ENCODE results near the gene CUZD1.

Gene CUZD1

DNA sequence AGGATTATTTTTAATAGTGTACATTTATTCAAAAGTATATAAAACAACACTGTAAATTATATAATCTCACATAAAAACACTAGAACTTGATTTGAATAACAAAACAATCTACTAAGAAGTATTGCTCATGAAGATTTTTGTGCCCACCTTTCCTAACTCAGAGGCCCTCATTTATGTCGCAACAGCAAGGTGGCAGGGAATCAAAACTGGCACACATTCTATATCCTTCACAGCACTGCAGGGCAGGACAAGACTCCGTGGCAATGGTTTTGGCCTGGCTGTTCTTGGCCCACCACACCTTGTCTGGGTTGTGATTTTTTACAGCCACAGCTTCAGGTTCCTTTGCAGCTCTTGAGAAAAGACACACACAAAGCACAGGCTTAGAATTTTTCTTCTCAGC lies 3.4 kb upstream of the CUZD1 start:
- Mint-ChIP-seq H3K36me3 (peaks cover 37% of the 10 kb centered on the region), H3K4me1 (no peaks in the 10 kb centered on the region), H3K27me3 (no peaks in the 10 kb centered on the region), H3K4me3 (no peak overlapping the region), H3K27ac (no peak overlapping the region), H3K9me3 (peaks cover 9% of the 10 kb centered on the region)
- no peak for ATAC-seq (ENCODE audit: low read depth)
- no peak for DNase-seq (ENCODE audit: low spot score in 2 of 2)

GRCh38 chr10:122847782-122848604 lies 2.3 kb upstream of the CUZD1 start:
- H3K27ac Mint-ChIP-seq, result no peak overlapping the region
- DNase-seq (ENCODE audit: low spot score in 2 of 2), result no peak
- no peaks in the 10 kb centered on the region for H3K4me1 Mint-ChIP-seq
- peaks cover 6% of the 10 kb centered on the region for H3K9me3 Mint-ChIP-seq
- no peak overlapping the region for H3K4me3 Mint-ChIP-seq
- peaks cover 32% of the 10 kb centered on the region for H3K36me3 Mint-ChIP-seq
- H3K27me3 Mint-ChIP-seq, result no peaks in the 10 kb centered on the region
- ATAC-seq (ENCODE audit: low read depth), result no peak

DNA sequence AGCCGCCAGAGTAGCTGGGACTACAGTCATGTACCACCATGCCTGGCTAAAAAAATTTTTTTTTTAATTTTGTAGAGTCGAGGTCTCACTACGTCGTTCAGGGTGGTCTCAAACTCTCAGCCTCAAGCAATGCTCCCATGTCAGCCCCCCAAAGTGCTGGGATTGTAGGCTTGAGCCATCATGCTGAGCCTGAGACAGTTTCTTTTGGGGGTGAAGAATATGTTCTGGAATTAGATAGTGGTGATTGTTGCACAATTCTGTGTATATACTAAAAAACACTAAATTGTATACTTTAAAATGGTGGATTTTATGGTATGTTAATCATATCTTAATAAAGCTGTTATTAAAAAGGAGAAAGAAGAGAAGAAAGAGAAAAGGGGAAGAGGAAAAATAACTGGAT lies 1.5 kb downstream of the CUZD1 start:
- ATAC-seq (ENCODE audit: low read depth) (no peak), DNase-seq (ENCODE audit: low spot score in 2 of 2) (no peak)
- H3K9me3 Mint-ChIP-seq, result peaks cover 5% of the 10 kb centered on the region
- H3K27ac Mint-ChIP-seq, result no peak overlapping the region
- H3K4me1 Mint-ChIP-seq, result no peaks in the 10 kb centered on the region
- H3K36me3 Mint-ChIP-seq, result peaks cover 31% of the 10 kb centered on the region
- H3K4me3 Mint-ChIP-seq, result no peak overlapping the region
- no peaks in the 10 kb centered on the region for H3K27me3 Mint-ChIP-seq

GRCh38 chr10:122841569-122841968 lies 4.1 kb downstream of the CUZD1 start:
- H3K4me3 Mint-ChIP-seq, result no peak overlapping the region
- peaks cover 6% of the 10 kb centered on the region for H3K9me3 Mint-ChIP-seq
- H3K36me3 Mint-ChIP-seq, result peaks cover 42% of the 10 kb centered on the region
- no peak for DNase-seq (ENCODE audit: low spot score in 2 of 2)
- no peak overlapping the region for H3K27ac Mint-ChIP-seq
- no peaks in the 10 kb centered on the region for H3K4me1 Mint-ChIP-seq
- H3K27me3 Mint-ChIP-seq, result no peaks in the 10 kb centered on the region
- ATAC-seq (ENCODE audit: low read depth), result no peak

DNA sequence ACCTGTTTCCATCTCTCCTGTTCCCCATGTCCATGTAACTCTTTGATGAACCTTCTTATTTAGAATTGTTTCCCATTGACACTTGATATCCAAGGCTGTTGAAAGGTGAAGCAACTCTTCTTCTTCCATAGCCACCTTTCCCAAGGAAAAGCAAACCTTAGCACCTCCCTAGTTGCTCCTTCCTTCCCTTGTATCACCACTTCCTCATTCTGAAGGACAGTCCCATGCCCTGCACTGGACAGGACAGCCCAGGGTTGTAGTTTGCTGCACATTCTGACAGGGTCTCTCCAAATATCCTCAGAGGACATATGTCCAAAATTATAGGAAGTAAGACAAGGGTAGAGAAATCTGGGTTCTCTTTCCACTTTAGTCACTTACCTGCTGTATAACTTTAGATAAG lies 6.2 kb downstream of the CUZD1 start:
- H3K36me3 Mint-ChIP-seq, result peaks cover 43% of the 10 kb centered on the region
- no peak for ATAC-seq (ENCODE audit: low read depth)
- H3K27me3 Mint-ChIP-seq, result no peaks in the 10 kb centered on the region

DNA sequence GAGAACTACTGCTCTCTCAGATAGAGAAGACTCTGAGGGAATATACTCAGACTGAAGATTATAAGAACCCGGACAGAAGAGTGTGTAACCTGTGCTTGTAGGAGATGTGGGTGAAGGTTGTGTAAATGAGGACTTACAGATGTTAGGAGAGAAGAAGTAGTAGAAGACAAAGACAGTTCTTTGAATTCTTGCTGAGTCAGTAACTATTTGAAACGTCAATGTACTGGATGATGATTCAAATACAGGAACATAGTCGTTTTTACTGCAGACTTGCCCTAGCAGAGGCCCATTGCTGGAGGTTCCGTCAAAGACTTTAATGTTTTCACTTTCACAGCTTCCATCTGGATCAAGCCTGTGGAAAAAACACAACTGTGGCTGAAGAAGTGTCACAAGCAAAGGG lies 6.8 kb downstream of the CUZD1 start:
- no peaks in the 10 kb centered on the region for H3K4me1 Mint-ChIP-seq
- H3K27me3 Mint-ChIP-seq, result no peaks in the 10 kb centered on the region
- no peak overlapping the region for H3K27ac Mint-ChIP-seq
- no peak overlapping the region for H3K4me3 Mint-ChIP-seq
- peaks cover 4% of the 10 kb centered on the region for H3K9me3 Mint-ChIP-seq
- ATAC-seq (ENCODE audit: low read depth) (no peak), DNase-seq (ENCODE audit: low spot score in 2 of 2) (no peak)
- peaks cover 43% of the 10 kb centered on the region for H3K36me3 Mint-ChIP-seq

More for the DNA sequence above, 6.2 kb downstream of the CUZD1 start:
- Mint-ChIP-seq H3K27ac (no peak overlapping the region), H3K9me3 (peaks cover 4% of the 10 kb centered on the region), H3K4me1 (no peaks in the 10 kb centered on the region), H3K4me3 (no peak overlapping the region)
- no peak for DNase-seq (ENCODE audit: low spot score in 2 of 2)

DNA sequence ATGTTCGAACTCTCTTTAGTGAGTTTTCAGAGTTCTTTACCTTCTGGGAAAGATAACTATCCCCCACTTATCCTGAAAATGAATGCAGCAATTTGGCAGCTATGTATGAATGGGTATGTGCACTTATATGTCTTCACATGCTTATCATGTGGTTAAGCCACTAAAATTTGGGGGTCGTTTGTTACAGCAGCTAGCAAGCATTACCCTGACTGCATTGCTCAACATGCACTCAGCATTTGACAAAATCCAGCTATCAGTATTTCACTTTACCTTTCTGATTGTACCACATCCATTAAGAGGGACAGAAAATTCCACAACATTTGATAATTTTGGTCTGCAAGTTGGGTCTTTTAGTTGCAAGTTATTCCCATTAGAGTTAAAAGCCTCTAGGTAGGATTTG lies 9.7 kb downstream of the CUZD1 start:
- Mint-ChIP-seq H3K4me3 (no peak overlapping the region), H3K36me3 (peaks cover 48% of the 10 kb centered on the region), H3K27me3 (no peaks in the 10 kb centered on the region), H3K9me3 (peaks cover 4% of the 10 kb centered on the region), H3K27ac (no peak overlapping the region), H3K4me1 (no peaks in the 10 kb centered on the region)
- DNase-seq (ENCODE audit: low spot score in 2 of 2) (no peak), ATAC-seq (ENCODE audit: low read depth) (no peak)

- DNase-seq (ENCODE audit: low spot score in 2 of 2), result no peak
- Mint-ChIP-seq H3K4me1 (no peaks in the 10 kb centered on the region), H3K4me3 (no peak overlapping the region), H3K27ac (no peak overlapping the region), H3K9me3 (peaks cover 3% of the 10 kb centered on the region), H3K27me3 (no peaks in the 10 kb centered on the region), H3K36me3 (peaks cover 24% of the 10 kb centered on the region)
- ATAC-seq (ENCODE audit: low read depth), result no peak
Measured at GRCh38 chr10:122830965-122831353, 14.7 kb downstream of the CUZD1 start.

GRCh38 chr10:122830273-122830964 lies 15.2 kb downstream of the CUZD1 start:
- ATAC-seq (ENCODE audit: low read depth) (no peak), DNase-seq (ENCODE audit: low spot score in 2 of 2) (no peak)
- no peaks in the 10 kb centered on the region for H3K4me1 Mint-ChIP-seq
- peaks cover 3% of the 10 kb centered on the region for H3K9me3 Mint-ChIP-seq
- peaks cover 22% of the 10 kb centered on the region for H3K36me3 Mint-ChIP-seq
- no peak overlapping the region for H3K4me3 Mint-ChIP-seq
- no peak overlapping the region for H3K27ac Mint-ChIP-seq
- H3K27me3 Mint-ChIP-seq, result no peaks in the 10 kb centered on the region

GRCh38 chr10:122829454-122829853 lies 16.2 kb downstream of the CUZD1 start:
- peaks cover 3% of the 10 kb centered on the region for H3K9me3 Mint-ChIP-seq
- no peaks in the 10 kb centered on the region for H3K4me1 Mint-ChIP-seq
- H3K4me3 Mint-ChIP-seq, result no peak overlapping the region
- H3K27ac Mint-ChIP-seq, result no peak overlapping the region
- no peak for ATAC-seq (ENCODE audit: low read depth)
- no peak for DNase-seq (ENCODE audit: low spot score in 2 of 2)
- peaks cover 15% of the 10 kb centered on the region for H3K36me3 Mint-ChIP-seq
- H3K27me3 Mint-ChIP-seq, result no peaks in the 10 kb centered on the region

- H3K9me3 Mint-ChIP-seq, result peaks cover 3% of the 10 kb centered on the region
- H3K27ac Mint-ChIP-seq, result no peak overlapping the region
- no peak for ATAC-seq (ENCODE audit: low read depth)
- no peak for DNase-seq (ENCODE audit: low spot score in 2 of 2)
- H3K4me3 Mint-ChIP-seq, result no peak overlapping the region
- H3K4me1 Mint-ChIP-seq, result no peaks in the 10 kb centered on the region
- H3K27me3 Mint-ChIP-seq, result peaks cover 4% of the 10 kb centered on the region
- H3K36me3 Mint-ChIP-seq, result peaks cover 14% of the 10 kb centered on the region
Measured at GRCh38 chr10:122828716-122829255, 16.9 kb downstream of the CUZD1 start.

DNA sequence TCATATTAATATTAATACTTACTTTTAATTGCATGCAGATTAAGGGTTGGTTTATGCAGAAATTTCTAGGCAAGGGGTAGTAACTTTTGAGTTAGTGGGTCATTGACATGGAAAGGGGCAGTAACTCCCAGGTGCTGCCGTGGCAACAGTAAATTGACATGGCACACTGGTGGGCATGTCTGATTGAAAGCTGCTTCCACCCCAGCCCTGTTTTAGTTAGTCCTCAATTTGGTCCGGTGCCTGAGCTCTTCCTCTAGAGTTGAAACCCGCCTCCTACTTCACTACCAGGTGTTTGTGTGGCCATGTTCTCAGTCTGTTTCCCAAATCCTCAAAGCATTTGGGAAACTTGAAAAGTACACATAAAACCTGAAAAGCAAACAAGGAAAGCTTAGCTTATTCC lies 18.4 kb downstream of the CUZD1 start:
- no peak overlapping the region for H3K4me3 Mint-ChIP-seq
- H3K4me1 Mint-ChIP-seq, result no peaks in the 10 kb centered on the region
- DNase-seq (ENCODE audit: low spot score in 2 of 2) (no peak), ATAC-seq (ENCODE audit: low read depth) (no peak)
- H3K27ac Mint-ChIP-seq, result no peak overlapping the region
- peaks cover 11% of the 10 kb centered on the region for H3K36me3 Mint-ChIP-seq
- H3K9me3 Mint-ChIP-seq, result peaks cover 3% of the 10 kb centered on the region
- peaks cover 7% of the 10 kb centered on the region for H3K27me3 Mint-ChIP-seq

DNA sequence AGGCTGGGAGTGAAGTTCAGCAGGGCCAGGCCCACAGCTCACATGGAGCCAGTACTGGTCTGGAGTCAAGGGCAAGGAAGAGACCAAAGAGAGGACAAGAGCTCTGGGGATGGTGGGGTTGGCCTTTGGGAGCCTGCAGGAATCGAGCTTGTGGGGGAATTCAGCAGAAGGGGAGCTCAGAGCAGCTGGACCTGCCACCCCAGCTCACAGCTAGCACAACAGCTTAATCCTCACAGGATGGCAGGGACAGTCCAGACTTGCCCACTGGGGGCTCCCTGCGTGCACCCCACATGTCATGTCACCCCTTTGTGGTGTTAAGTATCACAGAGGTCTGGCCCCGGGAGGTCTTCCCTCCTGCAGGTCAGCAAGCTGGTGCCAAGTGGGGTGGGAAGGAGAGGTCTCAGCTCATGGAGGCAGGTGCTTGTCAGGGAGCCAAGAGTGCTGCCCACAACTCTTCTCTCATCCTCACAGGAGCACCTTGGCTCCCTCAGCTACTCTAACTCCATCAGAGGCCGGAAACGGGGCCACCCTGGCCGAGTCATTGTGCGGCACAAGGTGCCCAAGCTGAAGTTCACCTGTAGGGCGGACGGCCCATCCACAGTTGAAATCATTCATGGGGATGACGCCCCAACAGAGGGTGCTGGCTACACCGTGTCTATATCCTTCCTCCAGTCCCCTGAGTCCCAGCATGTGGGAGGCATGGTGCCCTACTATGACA lies 22.5 kb downstream of the CUZD1 start:
- Mint-ChIP-seq H3K27me3 (peaks cover 14% of the 10 kb centered on the region), H3K4me3 (no peak overlapping the region)
- ATAC-seq (ENCODE audit: low read depth), result no peak

GRCh38 chr10:122821808-122822207 lies 23.8 kb downstream of the CUZD1 start:
- H3K4me1 Mint-ChIP-seq, result no peaks in the 10 kb centered on the region
- no peaks in the 10 kb centered on the region for H3K36me3 Mint-ChIP-seq
- H3K4me3 Mint-ChIP-seq, result no peak overlapping the region
- DNase-seq (ENCODE audit: low spot score in 2 of 2) (no peak), ATAC-seq (ENCODE audit: low read depth) (no peak)
- H3K9me3 Mint-ChIP-seq, result no peaks in the 10 kb centered on the region
- no peak overlapping the region for H3K27ac Mint-ChIP-seq
- H3K27me3 Mint-ChIP-seq, result peaks cover 18% of the 10 kb centered on the region

More for the DNA sequence above, 22.5 kb downstream of the CUZD1 start:
- Mint-ChIP-seq H3K27ac (no peak overlapping the region), H3K9me3 (no peaks in the 10 kb centered on the region), H3K36me3 (no peaks in the 10 kb centered on the region), H3K4me1 (no peaks in the 10 kb centered on the region)
- DNase-seq (ENCODE audit: low spot score in 2 of 2), result no peak

Data from memory B cell (primary cell).